ENCODE results near the gene AOPEP. TPM values are rescaled to one million over a fixed set of nuclear protein-coding genes. Genes with fewer than 3 reads are reported as not detected.

Gene AOPEP
- total RNA-seq, 1 experiment from 2014 or later, result 15.0 TPM

DNA sequence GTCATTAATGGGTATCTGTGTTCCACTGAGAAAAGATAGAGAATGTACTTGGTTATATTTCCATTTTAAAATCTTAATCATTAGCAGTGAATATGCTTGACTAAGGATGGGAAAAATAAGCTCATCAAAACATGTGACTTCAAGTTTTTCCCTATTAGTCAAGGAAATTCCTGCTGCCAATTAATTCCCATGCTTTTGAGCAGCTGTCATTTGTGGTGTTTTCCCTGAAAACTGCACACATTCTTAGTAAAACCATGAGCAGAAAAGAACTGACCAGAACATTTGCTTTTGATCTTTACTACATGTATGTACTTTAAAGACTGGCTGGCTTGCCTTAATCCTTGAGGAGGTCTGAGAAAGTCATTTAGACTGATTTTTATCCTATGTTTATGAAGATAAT, 75.2 kb downstream of the AOPEP start:
- Histone ChIP-seq H3K23me2 (ENCODE audit: insufficient read length, low read depth, low read length, poor library complexity, severe bottlenecking) (no peaks in the 10 kb centered on the region), H4K91ac (ENCODE audit: insufficient read length, low read depth, low read length) (no peak overlapping the region), H4K20me1 (ENCODE audit: control insufficient read depth, insufficient read depth, insufficient read length) (no peaks in the 10 kb centered on the region), H3K9me3 (ENCODE audit: control insufficient read depth, low read depth, low read length) (no peaks in the 10 kb centered on the region), H2BK12ac (ENCODE audit: insufficient read length, low read depth, low read length) (no peak overlapping the region), H2BK20ac (ENCODE audit: low read depth, low read length, poor library complexity, severe bottlenecking) (no peak overlapping the region), H2BK15ac (ENCODE audit: low read depth, low read length) (no peak overlapping the region), H3K9ac (ENCODE audit: extremely low read depth, insufficient read length, low read length) (no peak overlapping the region), H3K79me1 (ENCODE audit: insufficient read depth, low read depth, low read length, poor library complexity, severe bottlenecking) (no peaks in the 10 kb centered on the region), H3T11ph (ENCODE audit: low read length) (no peak overlapping the region), H3K4me2 (ENCODE audit: insufficient read depth, insufficient read length, low read length) (no peak overlapping the region), H3K27me3 (ENCODE audit: insufficient read depth, low read length) (no peaks in the 10 kb centered on the region), H3K14ac (ENCODE audit: insufficient read depth, low read length) (no peak overlapping the region), H2BK120ac (ENCODE audit: low read depth, low read length, poor library complexity, severe bottlenecking) (no peak overlapping the region), H3K4ac (ENCODE audit: low read depth, low read length) (no peak overlapping the region), H4K5ac (ENCODE audit: insufficient read length, low read depth, low read length) (no peak overlapping the region), H2AFZ (ENCODE audit: low read length) (no peak overlapping the region), H3K79me2 (ENCODE audit: insufficient read depth, low read length) (no peaks in the 10 kb centered on the region), H2AK5ac (ENCODE audit: insufficient read length, low read length) (no peak overlapping the region), H3K4me1 (ENCODE audit: insufficient read depth, low read length) (no peaks in the 10 kb centered on the region), H3K27ac (ENCODE audit: insufficient read length, low read depth, low read length) (no peak overlapping the region), H4K8ac (replicated peaks; ENCODE audit: insufficient read length, low read depth, low read length) (no peak overlapping the region), H3K23ac (ENCODE audit: insufficient read length, low read depth, low read length) (no peak overlapping the region), H2BK5ac (ENCODE audit: insufficient read length, low read length) (no peak overlapping the region), H3K56ac (ENCODE audit: insufficient read length, low read depth, low read length) (no peak overlapping the region), H3K18ac (ENCODE audit: insufficient read length, low read depth, low read length) (no peak overlapping the region)
- Mint-ChIP-seq H3K4me3 (no peak overlapping the region), H3K9me3 (no peaks in the 10 kb centered on the region), H3K27ac (no peak overlapping the region), H3K4me1 (peaks cover 14% of the 10 kb centered on the region in 2 experiments), H3K27me3 (ENCODE audit: low read depth) (no peaks in the 10 kb centered on the region), H3K36me3 (ENCODE audit: insufficient read depth in 1 of 3, low read depth in 3 of 3) (peaks cover 4 to 5% (median 4%) of the 10 kb centered on the region in 3 experiments)
- no peak for DNase-seq
- TF ChIP-seq, protein P1, sequence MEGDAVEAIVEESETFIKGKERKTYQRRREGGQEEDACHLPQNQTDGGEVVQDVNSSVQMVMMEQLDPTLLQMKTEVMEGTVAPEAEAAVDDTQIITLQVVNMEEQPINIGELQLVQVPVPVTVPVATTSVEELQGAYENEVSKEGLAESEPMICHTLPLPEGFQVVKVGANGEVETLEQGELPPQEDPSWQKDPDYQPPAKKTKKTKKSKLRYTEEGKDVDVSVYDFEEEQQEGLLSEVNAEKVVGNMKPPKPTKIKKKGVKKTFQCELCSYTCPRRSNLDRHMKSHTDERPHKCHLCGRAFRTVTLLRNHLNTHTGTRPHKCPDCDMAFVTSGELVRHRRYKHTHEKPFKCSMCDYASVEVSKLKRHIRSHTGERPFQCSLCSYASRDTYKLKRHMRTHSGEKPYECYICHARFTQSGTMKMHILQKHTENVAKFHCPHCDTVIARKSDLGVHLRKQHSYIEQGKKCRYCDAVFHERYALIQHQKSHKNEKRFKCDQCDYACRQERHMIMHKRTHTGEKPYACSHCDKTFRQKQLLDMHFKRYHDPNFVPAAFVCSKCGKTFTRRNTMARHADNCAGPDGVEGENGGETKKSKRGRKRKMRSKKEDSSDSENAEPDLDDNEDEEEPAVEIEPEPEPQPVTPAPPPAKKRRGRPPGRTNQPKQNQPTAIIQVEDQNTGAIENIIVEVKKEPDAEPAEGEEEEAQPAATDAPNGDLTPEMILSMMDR (conservative IDR thresholded peaks at IDR 0.05), result no peak
